ENCODE data around the gene GSK3B. TPM values are rescaled to one million over a fixed set of nuclear protein-coding genes. Genes with fewer than 3 reads are reported as not detected.

The GSK3B gene
- total RNA-seq, 1 donor from 2014 or later: 77.5 TPM

DNA sequence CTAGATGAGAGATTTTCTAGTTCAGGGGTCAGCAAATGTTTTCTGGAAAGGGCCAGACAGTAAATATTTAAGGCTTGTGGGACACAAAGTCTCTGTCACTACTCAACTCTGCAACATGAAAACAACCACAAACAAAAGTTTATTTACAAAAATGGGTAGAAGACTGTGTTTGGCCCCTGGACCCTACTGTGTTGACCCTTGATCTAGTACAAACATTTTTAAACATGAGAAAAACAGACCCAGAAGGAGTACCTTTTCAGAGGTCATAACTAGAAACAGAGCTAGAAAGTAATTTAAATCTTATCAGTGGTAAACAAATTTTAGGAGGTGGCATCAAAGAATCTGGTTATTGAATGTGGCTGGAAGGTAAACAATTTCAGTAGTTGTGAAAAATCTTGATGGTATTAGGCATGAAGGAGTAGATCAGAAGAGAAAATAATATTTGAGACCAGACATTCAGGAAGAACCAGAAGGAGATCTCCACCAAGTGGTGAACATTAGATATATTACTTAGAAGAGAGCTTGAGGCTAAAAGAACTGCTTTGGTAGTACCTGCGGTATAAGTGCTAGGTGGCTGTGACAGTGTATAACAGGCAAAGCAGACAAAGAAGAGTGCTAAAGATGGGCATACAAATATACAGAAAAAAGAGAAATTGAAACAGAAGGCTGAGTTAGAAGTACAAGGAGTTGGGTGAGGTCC lies 210.6 kb downstream of the GSK3B start:
- DNase-seq (ENCODE audit: low read depth): no peak

DNA sequence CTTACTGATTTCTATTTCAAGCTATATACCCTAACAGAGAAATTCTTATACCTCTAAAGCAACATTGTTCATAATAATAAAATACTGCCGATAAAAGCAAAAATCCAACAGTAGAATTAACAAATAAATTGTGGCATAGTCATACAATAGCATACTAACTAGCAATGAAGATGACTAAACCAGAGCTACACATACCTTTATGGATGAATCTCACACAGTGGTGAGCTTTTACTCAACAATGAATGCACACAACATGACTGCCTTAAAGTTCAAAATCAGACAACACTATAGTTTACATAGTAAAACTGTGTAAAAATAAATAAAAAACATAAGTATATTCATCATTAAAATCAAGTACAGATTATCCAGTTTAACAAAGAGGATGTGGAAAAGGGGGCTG lies 213.3 kb downstream of the GSK3B start:
- DNase-seq (ENCODE audit: low read depth): no peak

DNA sequence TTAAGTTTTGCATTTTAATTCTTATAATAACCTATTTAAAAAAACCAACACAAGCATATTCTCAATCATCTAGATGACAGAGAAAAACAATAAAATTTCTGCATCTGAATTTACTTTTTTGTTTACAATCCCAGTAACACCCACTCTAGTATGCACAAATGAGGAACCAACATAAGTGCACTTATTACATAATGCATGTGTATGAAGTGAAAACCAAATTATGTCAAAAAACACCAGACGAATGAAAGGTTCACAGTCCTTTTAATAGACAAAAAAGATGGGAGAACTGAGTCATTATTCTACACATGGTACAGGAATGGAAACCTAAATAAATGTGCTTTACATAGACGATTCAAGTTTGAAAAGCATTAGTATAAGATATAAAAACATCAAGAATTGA lies 220.6 kb downstream of the GSK3B start:
- no peak for DNase-seq (ENCODE audit: low read depth)

DNA sequence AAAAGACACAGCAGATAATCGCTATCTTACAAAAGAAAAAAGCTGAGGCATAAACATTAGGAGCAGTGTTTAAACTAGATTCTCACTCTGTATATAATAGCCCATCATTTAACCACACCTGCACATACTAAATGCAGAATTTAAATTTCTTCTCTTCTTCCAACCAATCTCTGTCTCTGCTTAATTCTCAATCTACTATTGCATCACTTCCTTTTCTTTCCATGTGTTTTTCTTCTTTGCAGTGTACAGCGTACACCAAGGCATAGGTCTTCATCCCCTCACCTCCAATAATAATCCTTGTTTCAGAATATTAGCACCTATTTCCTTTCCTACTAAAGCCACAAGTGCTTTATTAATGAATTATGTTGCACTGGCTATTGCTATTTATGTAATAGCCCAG lies 221.5 kb downstream of the GSK3B start:
- no peak for DNase-seq (ENCODE audit: low read depth)

DNA sequence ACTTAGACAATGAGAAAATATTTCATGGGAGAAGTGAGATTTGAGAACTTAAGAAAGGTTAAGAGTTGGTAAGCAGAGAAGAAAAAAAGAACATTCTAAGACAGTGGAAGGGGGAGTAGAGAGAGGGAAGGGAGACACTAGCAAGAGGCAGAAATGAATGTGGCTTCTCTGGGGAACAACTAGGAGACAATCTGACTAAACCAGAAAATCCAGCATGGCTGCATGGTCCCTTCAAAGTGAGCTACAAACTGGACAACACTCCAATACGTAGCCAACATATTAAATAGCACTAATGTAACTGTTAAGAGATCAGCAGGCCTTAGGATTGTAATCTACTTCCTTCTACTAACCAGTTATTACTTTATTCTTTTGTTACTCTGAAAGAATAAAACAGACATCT lies 222.7 kb downstream of the GSK3B start:
- no peak for DNase-seq (ENCODE audit: low read depth)

DNA sequence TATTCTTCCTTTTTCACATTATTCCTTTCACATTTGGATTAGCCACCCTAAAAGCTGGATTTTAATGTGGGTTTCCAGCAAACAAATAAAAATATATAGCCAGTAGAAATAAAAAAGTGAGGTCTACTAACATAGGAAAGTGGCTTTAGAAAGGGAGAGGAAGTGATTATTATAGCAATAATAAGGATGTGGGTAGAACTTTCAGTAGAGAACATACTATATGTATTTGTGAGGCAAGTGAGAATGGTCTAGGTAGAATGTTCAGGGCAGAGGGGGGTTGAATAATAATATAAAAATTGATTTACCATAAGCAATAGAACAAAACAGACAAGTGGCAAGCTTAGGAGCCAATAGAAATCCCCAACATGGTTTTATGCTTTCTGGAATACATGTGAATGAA lies 223.7 kb downstream of the GSK3B start:
- no peak for DNase-seq (ENCODE audit: low read depth)

DNA sequence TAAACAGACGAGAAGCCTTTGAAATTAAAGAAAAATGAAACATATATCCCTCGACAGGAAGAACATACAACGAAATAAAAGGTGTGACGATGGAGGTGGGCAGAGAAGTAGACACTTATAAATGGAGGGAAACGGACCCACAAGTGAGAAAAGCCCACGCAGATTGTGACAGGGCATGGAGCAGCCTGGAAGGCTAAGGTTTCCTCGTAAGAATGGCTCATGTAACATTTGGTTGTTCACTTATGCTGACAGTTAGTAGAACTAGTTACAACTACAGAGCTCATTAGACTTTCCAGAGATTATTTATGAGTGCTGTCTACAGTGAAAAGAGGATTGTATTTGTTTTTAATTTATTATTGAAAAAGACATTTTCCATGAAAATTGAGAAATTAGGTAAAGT lies 229.8 kb downstream of the GSK3B start:
- no peak for DNase-seq (ENCODE audit: low read depth)

DNA sequence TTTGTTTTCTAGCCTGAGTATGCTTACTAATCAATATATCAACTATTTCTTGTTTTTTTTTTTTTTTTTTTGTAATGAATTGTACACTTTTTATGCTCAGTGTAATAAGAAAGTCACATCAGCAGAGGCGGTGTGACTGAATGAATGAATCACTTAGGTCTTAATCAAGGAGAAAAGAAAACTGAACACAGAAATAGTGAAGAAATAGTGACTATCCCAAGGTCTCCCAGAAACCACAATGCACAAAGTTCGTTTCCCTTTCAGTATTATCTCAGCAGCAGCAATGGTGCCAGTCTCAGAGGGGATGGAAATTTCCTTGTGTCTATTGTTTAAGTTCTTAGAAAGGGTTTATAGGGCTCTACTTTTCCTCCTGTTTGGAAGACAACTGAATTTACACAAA lies 231.6 kb downstream of the GSK3B start:
- DNase-seq (ENCODE audit: low read depth): no peak

DNA sequence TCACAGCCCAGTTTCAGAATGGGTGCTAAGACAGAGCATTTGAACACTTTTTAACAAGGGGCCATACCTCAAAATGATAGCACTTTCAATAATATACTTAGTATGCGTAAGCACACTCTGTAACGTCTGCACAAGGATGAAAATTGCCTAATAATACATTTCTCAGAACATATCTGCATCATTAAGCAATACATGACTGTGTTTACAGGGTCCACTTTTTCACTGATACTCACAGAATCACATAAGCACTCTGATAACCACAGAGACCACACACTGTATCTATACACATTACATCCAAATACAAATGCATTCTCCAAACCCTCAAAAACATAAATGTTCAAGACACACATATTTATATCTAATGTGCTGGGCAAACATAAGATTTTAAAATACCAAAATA lies 232.6 kb downstream of the GSK3B start:
- peak; percentile 16 for DNase-seq (ENCODE audit: low read depth)

DNA sequence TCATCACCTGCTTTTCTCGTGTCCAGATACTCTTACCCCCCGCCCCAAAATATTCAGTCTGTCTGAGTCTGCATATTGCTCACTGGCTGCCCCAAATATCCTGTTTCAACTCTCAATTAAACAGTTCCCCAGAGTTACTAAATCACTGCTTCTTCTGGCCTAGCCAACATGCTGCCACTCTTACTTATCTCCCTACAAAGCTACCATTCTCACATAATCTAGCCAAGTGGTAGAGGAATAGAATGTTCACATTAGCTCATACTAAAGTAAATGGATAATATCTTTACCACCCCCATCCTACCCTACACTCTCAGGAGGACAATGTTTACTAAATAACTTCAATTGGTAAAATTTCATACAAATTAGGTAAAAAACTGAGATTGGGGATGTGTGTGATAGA lies 234.5 kb downstream of the GSK3B start:
- no peak for DNase-seq (ENCODE audit: low read depth)

DNA sequence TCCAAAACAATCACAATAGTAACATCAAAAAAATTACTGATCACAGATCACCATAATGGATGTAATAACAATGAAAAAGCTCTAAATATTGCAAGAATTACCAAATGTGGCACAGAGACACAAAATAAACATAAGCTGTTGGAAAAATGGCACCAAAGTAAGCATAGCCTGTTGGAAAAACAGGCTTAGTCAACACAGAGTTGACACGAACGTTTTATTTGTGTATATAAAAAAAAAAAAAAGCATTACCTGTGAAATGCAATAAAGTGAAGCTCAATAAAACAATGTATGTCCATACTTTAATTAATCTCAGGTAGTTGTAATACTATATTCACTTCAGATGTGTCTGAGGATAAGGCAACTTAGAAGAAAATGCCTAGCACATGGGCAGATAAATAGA lies 235.3 kb downstream of the GSK3B start:
- DNase-seq (ENCODE audit: low read depth): no peak

DNA sequence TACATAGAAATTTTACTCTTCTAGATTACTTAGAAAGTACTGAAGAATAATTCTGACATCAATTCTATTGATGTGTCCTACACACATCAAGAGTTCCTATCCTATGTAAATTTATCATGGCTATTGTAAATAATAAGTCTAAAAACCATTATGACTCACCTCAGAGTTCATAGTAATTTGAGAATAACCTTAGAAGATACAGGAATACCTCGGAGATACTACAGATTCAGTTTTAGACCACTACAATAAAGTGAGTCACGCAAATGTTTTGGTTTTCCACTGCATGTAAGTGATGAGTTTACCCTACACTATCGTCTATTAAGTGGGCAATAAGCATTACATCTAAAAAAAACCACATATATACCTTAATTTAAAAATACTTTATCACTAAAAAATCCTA lies 237.6 kb downstream of the GSK3B start:
- no peak for DNase-seq (ENCODE audit: low read depth)

DNA sequence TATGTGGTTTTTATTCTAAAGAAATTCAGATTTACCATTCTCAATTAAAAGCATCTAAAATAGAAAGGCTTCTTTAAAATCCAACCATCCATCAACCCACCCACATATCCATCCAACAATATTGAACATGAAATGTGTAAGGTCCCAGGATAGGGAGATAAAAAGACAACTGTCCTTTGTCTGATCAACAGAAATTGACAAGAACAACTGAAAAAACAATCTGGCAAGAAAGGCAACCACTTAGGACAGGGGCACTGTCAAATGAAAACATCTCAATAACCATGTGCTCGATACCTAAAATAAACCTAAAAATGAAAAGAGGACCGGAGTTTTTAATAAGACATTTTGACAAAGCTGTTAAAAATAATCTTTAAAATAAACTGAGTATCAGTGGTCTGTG lies 245.1 kb downstream of the GSK3B start:
- no peak for DNase-seq (ENCODE audit: low read depth)

DNA sequence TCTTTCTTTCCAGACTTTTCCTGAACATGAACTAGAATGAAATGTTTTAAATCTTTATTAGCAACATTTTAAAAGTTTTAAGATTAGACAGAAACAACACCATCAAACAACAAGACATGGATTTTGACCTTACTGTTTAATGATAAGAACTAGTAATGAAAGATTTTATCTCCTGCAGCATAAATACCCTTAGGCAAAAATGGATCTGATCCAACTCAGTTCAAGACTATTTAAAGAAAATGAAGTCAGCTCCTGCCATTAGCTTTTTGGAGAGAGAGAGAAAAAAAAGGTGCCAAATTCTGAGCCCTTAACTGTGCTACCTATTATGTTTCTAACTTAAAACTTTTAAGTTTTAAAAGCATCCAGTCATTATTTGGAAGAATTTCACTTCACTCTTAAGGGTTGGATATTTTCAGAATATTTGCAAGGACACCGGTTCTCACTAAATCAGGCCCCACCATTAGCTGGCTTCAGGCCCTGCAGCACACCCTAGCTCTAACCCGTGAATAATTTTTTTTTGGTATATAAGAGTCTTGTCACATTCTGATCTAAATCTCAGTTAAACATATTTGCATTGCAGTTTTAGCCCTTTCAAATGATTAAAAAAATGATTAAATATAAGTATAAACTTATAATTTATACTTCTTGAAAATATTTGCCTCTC lies 252.3 kb downstream of the GSK3B start:
- DNase-seq (ENCODE audit: low read depth): no peak

DNA sequence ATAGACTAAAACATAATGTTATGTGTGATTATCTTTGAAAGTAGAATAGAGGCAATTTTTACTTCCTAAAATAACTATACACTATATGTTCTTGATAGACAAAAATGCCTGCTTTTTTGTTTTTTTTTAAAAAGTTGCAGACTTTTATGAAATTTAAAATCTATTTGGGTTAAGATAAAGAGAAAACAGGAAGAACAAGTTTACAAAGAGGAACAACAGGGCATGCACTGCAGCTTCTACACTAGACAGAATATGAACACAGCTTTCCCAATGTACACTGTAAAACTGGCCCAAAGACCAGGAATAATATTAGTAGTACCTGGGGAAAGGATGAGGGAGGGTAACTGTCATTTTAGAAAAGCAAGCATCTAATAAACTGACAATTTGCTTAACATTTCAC lies 258.7 kb downstream of the GSK3B start:
- no peak for DNase-seq (ENCODE audit: low read depth)

DNA sequence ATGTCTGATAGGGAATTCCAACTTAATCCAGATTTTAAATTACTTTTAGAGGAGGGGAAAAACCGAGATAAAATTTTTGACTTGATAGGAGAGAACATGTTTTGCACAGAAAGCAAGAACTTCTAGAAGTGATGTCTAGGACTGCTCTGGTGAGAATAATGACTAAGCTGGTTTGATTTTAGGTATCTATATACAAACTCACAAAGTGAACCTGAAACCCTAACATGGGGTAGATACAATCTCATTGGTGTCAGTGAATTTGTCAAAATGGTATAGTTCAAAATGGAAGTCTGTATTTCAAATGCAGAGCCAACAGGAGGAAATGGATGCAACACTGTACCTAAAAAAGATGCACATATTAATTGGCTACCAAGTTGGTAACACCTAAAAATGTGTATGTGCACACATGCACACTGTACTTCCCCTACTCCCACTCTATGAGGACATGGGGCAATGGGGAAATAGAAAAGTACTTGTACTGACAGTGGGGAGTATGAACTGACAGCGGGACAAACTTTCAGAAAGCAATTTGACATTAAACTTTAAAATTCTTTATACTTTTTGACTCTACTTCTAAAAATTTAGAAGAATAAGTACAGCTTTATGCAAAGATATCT lies 259.4 kb downstream of the GSK3B start:
- no peak for DNase-seq (ENCODE audit: low read depth)

DNA sequence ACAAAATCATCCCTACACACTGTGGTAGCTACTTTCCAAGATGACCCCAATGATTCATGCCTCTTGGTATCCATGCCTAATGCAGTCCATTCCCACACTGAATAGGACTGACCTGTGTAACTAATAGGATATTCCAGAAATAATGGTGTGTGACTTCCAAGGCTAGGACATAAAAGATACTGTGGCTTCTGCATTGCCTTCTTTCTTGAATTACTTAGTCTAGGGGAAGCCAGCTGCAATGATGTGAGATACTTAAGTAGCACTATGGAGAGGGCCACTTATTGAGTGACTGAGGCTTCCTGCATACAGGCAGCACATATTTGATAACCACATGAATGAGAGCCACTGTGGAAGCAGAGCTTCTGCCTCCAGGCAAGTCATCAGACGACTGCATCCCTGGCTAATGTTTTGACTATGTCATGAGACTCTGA lies 262.3 kb downstream of the GSK3B start:
- DNase-seq (ENCODE audit: low read depth): peak; percentile 75

DNA sequence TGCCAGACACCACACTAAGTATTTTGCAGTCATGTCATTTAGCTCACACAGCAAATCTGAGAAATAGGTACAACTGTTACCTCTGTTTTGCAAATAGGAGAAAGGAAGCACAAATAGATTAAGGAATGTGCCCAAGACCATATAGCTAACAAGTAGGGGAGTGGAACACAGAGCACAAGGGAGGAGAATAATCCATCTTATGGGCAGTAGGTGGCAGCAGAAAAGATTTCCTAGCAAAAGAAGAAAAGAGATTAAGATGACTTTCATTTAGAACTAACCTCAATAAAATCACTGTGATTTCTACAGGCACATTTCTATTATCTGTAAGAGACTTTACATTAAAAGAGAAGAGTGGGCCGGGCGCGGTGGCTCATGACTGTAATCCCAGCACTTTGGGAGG lies 263.2 kb downstream of the GSK3B start:
- DNase-seq (ENCODE audit: low read depth): peak; percentile 19

DNA sequence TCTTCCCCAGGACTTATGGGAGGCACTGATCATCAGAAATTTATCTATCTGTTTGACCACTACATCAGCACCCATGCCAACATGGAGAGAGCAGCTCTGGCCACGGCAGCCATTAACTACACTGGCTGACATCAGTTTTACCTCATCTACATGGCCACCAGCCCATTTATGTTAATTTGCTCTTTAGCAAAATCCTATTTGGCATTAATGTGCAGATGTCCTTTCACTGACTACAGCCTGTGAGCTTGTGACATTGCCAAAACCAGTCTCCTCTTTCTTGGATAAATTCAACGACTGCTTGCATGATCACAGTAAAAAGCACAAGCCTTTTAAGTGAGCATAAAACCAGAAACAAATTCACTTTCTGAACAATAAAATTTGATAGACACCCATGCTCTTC lies 264.8 kb downstream of the GSK3B start:
- DNase-seq (ENCODE audit: low read depth): no peak

DNA sequence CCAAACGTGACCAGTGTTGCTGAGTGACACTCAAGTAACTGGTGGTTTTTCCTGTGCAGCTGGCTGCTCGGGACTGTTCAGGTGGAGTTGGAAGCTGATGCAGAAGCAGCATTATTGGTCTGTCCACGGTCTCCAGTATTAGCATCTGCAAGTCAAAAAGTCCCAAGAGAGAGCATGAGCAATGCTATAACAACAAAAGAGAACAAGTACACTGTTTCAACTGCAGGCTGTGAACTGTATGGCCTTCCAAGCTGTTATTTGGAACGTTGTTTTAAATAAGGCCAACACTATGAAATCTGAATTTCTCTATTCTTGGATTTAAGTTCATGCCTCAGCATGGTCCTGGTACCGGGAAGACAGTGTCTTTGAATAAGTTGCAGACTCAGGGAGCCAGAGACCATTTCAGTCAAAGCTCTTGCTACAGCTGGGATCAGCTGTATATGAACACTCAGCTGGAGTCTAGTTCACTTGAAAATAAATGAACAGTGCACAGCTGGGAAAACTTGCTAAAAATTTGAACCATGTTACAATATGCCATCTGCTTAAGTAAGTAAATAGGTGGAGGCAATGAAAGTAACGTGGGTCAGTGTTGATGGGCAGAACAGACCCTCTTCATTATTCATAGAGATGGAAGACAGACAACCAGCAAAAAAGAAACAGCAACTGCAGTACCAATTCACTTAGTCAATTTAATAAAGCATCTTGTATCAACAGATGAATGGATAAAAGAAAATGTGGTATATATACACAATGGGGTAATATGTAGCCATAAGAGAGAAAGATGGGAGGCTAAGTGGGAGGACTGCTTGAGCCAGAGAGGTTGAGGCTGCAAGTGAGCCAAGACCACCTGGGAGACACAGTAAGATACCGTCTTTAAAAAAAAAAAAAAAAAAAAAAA lies 267.3 kb downstream of the GSK3B start:
- no peak for DNase-seq (ENCODE audit: low read depth)

DNA sequence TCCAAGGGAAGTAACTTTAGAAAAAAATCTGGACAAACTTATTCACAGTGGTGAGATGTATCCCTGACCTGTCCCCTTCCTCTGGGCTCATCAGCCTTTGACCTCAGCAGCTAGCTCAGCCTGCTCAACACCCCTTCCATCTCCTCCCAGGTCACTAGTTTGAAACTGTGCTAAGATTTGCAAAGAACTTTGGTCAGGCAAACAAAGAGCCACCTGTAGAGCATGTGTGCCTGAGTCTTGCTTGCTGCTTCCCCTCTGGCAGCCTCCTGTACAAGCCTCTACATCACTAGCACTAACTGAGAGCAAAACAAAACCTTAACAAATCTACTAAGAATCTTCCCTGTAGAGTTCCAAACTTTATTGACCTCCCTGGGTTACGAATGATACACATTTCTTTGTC lies 268.4 kb downstream of the GSK3B start:
- no peak for DNase-seq (ENCODE audit: low read depth)

DNA sequence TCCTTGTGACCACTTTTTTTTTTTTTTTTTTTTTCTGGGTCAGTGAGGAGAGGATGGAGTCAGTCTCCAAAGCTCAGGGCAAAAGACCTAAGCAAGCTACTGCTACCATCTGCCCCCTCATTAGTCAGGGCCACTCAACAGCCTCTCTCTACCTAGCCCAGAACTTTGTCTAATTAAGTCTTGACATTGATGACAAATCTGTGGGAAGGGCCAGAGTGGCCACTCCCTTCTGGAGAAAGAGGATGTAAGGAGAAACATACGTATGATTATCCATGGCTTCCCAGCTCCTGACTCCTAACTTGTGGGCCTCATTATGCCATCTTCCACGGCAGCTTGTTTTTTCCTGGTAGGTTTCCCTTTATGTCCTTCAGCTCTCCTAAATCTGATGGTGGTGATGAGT lies 274.4 kb downstream of the GSK3B start:
- DNase-seq (ENCODE audit: low read depth): no peak
